K562 (cell line): ENCODE results near the gene TOMT. TPM values are rescaled to one million over a fixed set of nuclear protein-coding genes. Genes with fewer than 3 reads are reported as not detected.

Experiments
- BCL6 ChIP-seq: fragments of 250-450 bp; sonication (Bioruptor Pico); IDR thresholded peaks from 2 replicates; pipeline ENCODE4 v1.4.0; 2020
- EHMT2 ChIP-seq: fragments of 450-650 bp; IDR thresholded peaks from 2 replicates; pipeline ENCODE4 v1.6.1; 2018; ENCODE audit warnings: antibody characterized with exemption
- FOXJ2 ChIP-seq: fragments of 200-800 bp; sonication (Bioruptor generic); IDR thresholded peaks from 2 replicates; pipeline ENCODE4 v1.6.1; 2016; ENCODE audit warnings: missing genetic modification characterization, missing compliant biosample characterization
- HEY1 ChIP-seq: fragments of 250-450 bp; sonication (Bioruptor Pico); IDR thresholded peaks from 2 replicates; pipeline ENCODE4 v1.5.0; 2020; ENCODE audit warnings: mild to moderate bottlenecking, moderate library complexity, borderline replicate concordance
- MAFG ChIP-seq: fragments of 450-650 bp; conservative IDR thresholded peaks from 2 replicates; pipeline ENCODE4 v1.6.1; 2016; ENCODE audit warnings: missing genetic modification characterization, missing compliant biosample characterization
- MAFK ChIP-seq: IDR thresholded peaks from 2 replicates; pipeline ENCODE4 v1.6.1; 2011; ENCODE audit warnings: low read length, improper control_type of control experiment
- MECOM ChIP-seq: fragments of 250-450 bp; sonication (Bioruptor Pico); IDR thresholded peaks from 2 replicates; pipeline ENCODE4 v1.8.0; 2022; ENCODE audit warnings: inconsistent platforms
- PHB2 ChIP-seq: fragments of 450-650 bp; IDR thresholded peaks from 2 replicates; pipeline ENCODE4 v1.6.1; 2017; ENCODE audit warnings: low read depth
- ZBTB17 ChIP-seq: fragments of 450-650 bp; formaldehyde crosslinking; IDR thresholded peaks from 2 replicates; pipeline ENCODE4 v1.4.0; 2020; ENCODE audit warnings: mild to moderate bottlenecking
- ZKSCAN1 ChIP-seq: fragments of 150-350 bp; IDR thresholded peaks from 2 replicates; pipeline ENCODE4 v1.6.1; 2016; ENCODE audit warnings: low read depth, low read length
- ZNF232 ChIP-seq: sonication (generic); formaldehyde crosslinking; IDR thresholded peaks from 2 replicates; pipeline ENCODE4 v1.8.0; 2022; ENCODE audit warnings: mild to moderate bottlenecking, missing genetic modification reagents
- ZNF311 ChIP-seq: fragments of 250-450 bp; sonication (Bioruptor Pico); IDR thresholded peaks from 2 replicates; pipeline ENCODE4 v1.4.0; 2020; ENCODE audit warnings: mild to moderate bottlenecking, moderate library complexity
- polyA plus RNA-seq, 8 experiments: library from polyadenylated mRNA; depleted of rRNA in 4 of 8; stranded (reverse) in 5 of 8; unstranded in 3 of 8; fragments of >200 nt; fragmentation: Nextera tagmentation in 2 of 8; fragmentation: Illumina TruSeq in 1 of 8; extraction: Ambion mirVana in 2 of 8; extraction: Trizol in 1 of 8; gene quantifications; 2 replicates each; pipeline versions ENCODE4 v1.2.1 to v1.2.3, GENCODE V29; 2011 to 2014; ENCODE audit warnings: inconsistent platforms in 1 of 8, missing spikeins in 1 of 8
- total RNA-seq, 7 experiments: library from RNA; depleted of rRNA in 6 of 7; stranded (reverse); fragments of >200 nt in 6 of 7; fragmentation: Illumina TruSeq in 2 of 7; extraction: Trizol in 2 of 7; gene quantifications; 2 replicates each; pipeline versions ENCODE4 v1.2.1 to v1.2.3, GENCODE V29; 2011 to 2021; ENCODE audit warnings: low replicate concordance in 1 of 7
- TF ChIP-seq, protein P1 (sequence below), 2 experiments: fragments of 450-650 bp; IDR thresholded peaks; 2 replicates each; pipeline ENCODE4 v1.6.1; 2018; ENCODE audit warnings: mild to moderate bottlenecking in 2 of 2, low read depth in 1 of 2; ENCODE audit not compliant: partially characterized antibody in 2 of 2
- TF ChIP-seq, protein P2 (sequence below): fragments of 200-800 bp; sonication (Bioruptor generic); IDR thresholded peaks from 2 replicates; pipeline ENCODE4 v1.6.1; 2016; ENCODE audit warnings: missing genetic modification characterization, missing compliant biosample characterization
- TF ChIP-seq, protein P3 (sequence below): fragments of 250-450 bp; sonication (Bioruptor Pico); IDR thresholded peaks from 2 replicates; pipeline ENCODE4 v1.4.0; 2020

Gene TOMT
- total and polyA plus RNA-seq, 9 of the 15 experiments (the other 6 are each of a cell fraction or from before 2014, with no cell fraction given) = not detected

DNA sequence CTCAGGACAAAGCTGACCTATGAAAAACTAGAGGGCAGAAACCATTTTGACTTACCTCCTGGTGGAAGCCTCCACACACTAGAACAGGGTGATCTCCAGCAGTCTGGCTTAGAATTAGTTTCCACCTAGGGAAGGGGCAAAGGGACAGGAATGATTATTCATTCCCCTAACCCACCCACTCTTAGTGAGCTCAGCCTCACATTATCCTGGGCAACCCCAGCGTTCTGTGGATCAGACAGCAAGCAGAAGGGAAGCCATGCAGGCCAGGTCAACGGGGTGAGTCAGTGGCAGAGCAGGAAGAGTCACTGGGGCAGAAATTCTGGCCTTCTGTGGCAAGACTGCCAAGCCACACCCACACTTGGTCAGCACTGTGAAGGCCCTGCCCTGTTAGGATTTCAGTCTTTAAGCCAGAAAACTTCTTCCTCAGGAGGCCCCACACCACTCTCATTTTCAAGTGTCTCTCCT lies 35.9 kb upstream of the TOMT start (continued):
- TF ChIP-seq ZKSCAN1 = no peak
- TF ChIP-seq ZBTB17 (CRISPR knock-in tag) = 0 out of 2 replicates have a peak, but pooled peaks have one; percentile 69
- TF ChIP-seq FOXJ2 (tag) = 0 out of 2 replicates have a peak, but pooled peaks have one; percentile 15
- TF ChIP-seq, protein P1, sequence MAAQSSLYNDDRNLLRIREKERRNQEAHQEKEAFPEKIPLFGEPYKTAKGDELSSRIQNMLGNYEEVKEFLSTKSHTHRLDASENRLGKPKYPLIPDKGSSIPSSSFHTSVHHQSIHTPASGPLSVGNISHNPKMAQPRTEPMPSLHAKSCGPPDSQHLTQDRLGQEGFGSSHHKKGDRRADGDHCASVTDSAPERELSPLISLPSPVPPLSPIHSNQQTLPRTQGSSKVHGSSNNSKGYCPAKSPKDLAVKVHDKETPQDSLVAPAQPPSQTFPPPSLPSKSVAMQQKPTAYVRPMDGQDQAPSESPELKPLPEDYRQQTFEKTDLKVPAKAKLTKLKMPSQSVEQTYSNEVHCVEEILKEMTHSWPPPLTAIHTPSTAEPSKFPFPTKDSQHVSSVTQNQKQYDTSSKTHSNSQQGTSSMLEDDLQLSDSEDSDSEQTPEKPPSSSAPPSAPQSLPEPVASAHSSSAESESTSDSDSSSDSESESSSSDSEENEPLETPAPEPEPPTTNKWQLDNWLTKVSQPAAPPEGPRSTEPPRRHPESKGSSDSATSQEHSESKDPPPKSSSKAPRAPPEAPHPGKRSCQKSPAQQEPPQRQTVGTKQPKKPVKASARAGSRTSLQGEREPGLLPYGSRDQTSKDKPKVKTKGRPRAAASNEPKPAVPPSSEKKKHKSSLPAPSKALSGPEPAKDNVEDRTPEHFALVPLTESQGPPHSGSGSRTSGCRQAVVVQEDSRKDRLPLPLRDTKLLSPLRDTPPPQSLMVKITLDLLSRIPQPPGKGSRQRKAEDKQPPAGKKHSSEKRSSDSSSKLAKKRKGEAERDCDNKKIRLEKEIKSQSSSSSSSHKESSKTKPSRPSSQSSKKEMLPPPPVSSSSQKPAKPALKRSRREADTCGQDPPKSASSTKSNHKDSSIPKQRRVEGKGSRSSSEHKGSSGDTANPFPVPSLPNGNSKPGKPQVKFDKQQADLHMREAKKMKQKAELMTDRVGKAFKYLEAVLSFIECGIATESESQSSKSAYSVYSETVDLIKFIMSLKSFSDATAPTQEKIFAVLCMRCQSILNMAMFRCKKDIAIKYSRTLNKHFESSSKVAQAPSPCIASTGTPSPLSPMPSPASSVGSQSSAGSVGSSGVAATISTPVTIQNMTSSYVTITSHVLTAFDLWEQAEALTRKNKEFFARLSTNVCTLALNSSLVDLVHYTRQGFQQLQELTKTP (IDR thresholded peaks at IDR 0.05; ENCODE audit: low read depth in 1 of 2, partially characterized antibody in 2 of 2) = no peak
- TF ChIP-seq, protein P2, sequence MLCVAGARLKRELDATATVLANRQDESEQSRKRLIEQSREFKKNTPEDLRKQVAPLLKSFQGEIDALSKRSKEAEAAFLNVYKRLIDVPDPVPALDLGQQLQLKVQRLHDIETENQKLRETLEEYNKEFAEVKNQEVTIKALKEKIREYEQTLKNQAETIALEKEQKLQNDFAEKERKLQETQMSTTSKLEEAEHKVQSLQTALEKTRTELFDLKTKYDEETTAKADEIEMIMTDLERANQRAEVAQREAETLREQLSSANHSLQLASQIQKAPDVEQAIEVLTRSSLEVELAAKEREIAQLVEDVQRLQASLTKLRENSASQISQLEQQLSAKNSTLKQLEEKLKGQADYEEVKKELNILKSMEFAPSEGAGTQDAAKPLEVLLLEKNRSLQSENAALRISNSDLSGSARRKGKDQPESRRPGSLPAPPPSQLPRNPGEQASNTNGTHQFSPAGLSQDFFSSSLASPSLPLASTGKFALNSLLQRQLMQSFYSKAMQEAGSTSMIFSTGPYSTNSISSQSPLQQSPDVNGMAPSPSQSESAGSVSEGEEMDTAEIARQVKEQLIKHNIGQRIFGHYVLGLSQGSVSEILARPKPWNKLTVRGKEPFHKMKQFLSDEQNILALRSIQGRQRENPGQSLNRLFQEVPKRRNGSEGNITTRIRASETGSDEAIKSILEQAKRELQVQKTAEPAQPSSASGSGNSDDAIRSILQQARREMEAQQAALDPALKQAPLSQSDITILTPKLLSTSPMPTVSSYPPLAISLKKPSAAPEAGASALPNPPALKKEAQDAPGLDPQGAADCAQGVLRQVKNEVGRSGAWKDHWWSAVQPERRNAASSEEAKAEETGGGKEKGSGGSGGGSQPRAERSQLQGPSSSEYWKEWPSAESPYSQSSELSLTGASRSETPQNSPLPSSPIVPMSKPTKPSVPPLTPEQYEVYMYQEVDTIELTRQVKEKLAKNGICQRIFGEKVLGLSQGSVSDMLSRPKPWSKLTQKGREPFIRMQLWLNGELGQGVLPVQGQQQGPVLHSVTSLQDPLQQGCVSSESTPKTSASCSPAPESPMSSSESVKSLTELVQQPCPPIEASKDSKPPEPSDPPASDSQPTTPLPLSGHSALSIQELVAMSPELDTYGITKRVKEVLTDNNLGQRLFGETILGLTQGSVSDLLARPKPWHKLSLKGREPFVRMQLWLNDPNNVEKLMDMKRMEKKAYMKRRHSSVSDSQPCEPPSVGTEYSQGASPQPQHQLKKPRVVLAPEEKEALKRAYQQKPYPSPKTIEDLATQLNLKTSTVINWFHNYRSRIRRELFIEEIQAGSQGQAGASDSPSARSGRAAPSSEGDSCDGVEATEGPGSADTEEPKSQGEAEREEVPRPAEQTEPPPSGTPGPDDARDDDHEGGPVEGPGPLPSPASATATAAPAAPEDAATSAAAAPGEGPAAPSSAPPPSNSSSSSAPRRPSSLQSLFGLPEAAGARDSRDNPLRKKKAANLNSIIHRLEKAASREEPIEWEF (CRISPR knock-in tag) = no peak
- no peak for TF ChIP-seq HEY1 (CRISPR knock-in tag)
- no peak for TF ChIP-seq MAFG (tag)
- TF ChIP-seq ZNF311 (CRISPR knock-in tag) = no peak
- TF ChIP-seq ZNF232 = no peak
- TF ChIP-seq MAFK = no peak
- TF ChIP-seq EHMT2 = no peak
- TF ChIP-seq MECOM (CRISPR knock-in tag) = no peak
- TF ChIP-seq PHB2 = no peak
- TF ChIP-seq BCL6 (CRISPR knock-in tag) = 0 out of 2 replicates have a peak, but pooled peaks have one; percentile 34
- TF ChIP-seq, protein P3, sequence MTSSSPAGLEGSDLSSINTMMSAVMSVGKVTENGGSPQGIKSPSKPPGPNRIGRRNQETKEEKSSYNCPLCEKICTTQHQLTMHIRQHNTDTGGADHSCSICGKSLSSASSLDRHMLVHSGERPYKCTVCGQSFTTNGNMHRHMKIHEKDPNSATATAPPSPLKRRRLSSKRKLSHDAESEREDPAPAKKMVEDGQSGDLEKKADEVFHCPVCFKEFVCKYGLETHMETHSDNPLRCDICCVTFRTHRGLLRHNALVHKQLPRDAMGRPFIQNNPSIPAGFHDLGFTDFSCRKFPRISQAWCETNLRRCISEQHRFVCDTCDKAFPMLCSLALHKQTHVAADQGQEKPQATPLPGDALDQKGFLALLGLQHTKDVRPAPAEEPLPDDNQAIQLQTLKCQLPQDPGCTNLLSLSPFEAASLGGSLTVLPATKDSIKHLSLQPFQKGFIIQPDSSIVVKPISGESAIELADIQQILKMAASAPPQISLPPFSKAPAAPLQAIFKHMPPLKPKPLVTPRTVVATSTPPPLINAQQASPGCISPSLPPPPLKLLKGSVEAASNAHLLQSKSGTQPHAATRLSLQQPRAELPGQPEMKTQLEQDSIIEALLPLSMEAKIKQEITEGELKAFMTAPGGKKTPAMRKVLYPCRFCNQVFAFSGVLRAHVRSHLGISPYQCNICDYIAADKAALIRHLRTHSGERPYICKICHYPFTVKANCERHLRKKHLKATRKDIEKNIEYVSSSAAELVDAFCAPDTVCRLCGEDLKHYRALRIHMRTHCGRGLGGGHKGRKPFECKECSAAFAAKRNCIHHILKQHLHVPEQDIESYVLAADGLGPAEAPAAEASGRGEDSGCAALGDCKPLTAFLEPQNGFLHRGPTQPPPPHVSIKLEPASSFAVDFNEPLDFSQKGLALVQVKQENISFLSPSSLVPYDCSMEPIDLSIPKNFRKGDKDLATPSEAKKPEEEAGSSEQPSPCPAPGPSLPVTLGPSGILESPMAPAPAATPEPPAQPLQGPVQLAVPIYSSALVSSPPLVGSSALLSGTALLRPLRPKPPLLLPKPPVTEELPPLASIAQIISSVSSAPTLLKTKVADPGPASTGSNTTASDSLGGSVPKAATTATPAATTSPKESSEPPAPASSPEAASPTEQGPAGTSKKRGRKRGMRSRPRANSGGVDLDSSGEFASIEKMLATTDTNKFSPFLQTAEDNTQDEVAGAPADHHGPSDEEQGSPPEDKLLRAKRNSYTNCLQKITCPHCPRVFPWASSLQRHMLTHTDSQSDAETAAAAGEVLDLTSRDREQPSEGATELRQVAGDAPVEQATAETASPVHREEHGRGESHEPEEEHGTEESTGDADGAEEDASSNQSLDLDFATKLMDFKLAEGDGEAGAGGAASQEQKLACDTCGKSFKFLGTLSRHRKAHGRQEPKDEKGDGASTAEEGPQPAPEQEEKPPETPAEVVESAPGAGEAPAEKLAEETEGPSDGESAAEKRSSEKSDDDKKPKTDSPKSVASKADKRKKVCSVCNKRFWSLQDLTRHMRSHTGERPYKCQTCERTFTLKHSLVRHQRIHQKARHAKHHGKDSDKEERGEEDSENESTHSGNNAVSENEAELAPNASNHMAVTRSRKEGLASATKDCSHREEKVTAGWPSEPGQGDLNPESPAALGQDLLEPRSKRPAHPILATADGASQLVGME (CRISPR knock-in tag) = no peak
